B cell (primary cell): ENCODE measurements around the gene PHF21A. TPM values are rescaled to one million over a fixed set of nuclear protein-coding genes. Genes with fewer than 3 reads are reported as not detected.
A peak's percentile ranks its signal among the peaks of the same experiment; 100 is the strongest.

Experiments
- ATAC-seq: fragments of 200-7000 bp; cut with Tn5 transposase; one replicate; pipeline ENCODE4 v1.10.0; 2021; ENCODE audit warnings: low read depth, mild to moderate bottlenecking, moderate number of reproducible peaks, moderate library complexity
- CTCF ChIA-PET: fragments of 350-600 bp; sonication (Branson Sonifier 250); formaldehyde crosslinking; loops from one replicate; lab custom pipeline; 2021; ENCODE audit warnings: antibody characterized with exemption, inconsistent platforms; lab: Charles Lee
- POLR2A ChIA-PET: fragments of 350-600 bp; sonication (Branson Sonifier 250); formaldehyde crosslinking; loops from one replicate; lab custom pipeline; 2021; ENCODE audit warnings: antibody characterized with exemption; lab: Charles Lee
- DNase-seq: peaks from one replicate; pipeline ENCODE4 v3.0.0; 2013
- H2AFZ ChIP-seq: 2 replicates; pipeline ENCODE4 v1.6.1; 2012; ENCODE audit warnings: mild to moderate bottlenecking, low read depth, low read length; ENCODE audit not compliant: insufficient read depth, poor library complexity, severe bottlenecking
- H3K27ac ChIP-seq, 2 donors: 1 replicate in 1 of 2; 2 replicates in 1 of 2; pipeline ENCODE4 v1.5.1; 2012 to 2013; ENCODE audit warnings: low read length in 2 of 2, mild to moderate bottlenecking in 2 of 2, moderate library complexity in 1 of 2
- H3K27me3 ChIP-seq, 4 experiments: fragments of 200-600 bp in 1 of 4; sonication (generic) in 1 of 4; replicated peaks in 1 of 4; 1 replicate in 2 of 4; 2 replicates in 2 of 4; pipeline versions ENCODE4 v1.6.1 to v1.7.0; 2013 to 2016; ENCODE audit warnings: low read length in 3 of 4, mild to moderate bottlenecking in 2 of 4, mixed read lengths in 1 of 4, moderate library complexity in 1 of 4; ENCODE audit not compliant: insufficient read depth in 4 of 4, control insufficient read depth in 3 of 4; ENCODE audit errors: control extremely low read depth in 1 of 4
- H3K36me3 ChIP-seq, 2 experiments: replicated peaks in 1 of 2; 1 replicate in 1 of 2; 2 replicates in 1 of 2; pipeline versions ENCODE4 v1.6.1 to v1.7.1; 2013; ENCODE audit warnings: low read length in 1 of 2; ENCODE audit not compliant: insufficient read depth in 2 of 2, control insufficient read depth in 1 of 2; ENCODE audit errors: control extremely low read depth in 1 of 2, extremely low read depth in 1 of 2
- H3K4me1 ChIP-seq, 2 donors: fragments of 200-600 bp in 1 of 2; sonication (generic) in 1 of 2; 1 replicate in 1 of 2; 2 replicates in 1 of 2; pipeline versions ENCODE4 v1.5.1 to v1.6.1; 2013 to 2017; ENCODE audit warnings: low read length in 2 of 2; ENCODE audit not compliant: control insufficient read depth in 2 of 2, insufficient read depth in 2 of 2
- H3K4me2 ChIP-seq: replicated peaks from 2 replicates; pipeline ENCODE3; 2012; ENCODE audit warnings: mild to moderate bottlenecking, low read depth, low read length; ENCODE audit not compliant: poor library complexity, severe bottlenecking
- H3K4me3 ChIP-seq, 5 experiments: fragments of 200-600 bp in 1 of 5; sonication (generic) in 1 of 5; 1 replicate in 3 of 5; 2 replicates in 2 of 5; pipeline versions ENCODE4 v1.5.1 to v1.7.0; 2011 to 2016; ENCODE audit warnings: low read length in 4 of 5, mild to moderate bottlenecking in 4 of 5, low read depth in 2 of 5, control low read depth in 1 of 5, moderate library complexity in 1 of 5; ENCODE audit not compliant: insufficient read depth in 1 of 5; ENCODE audit errors: control extremely low read depth in 1 of 5, extremely low read depth in 1 of 5
- H3K79me2 ChIP-seq: fragments of 200-600 bp; sonication (generic); one replicate; pipeline ENCODE4 v1.6.0; 2016; ENCODE audit warnings: low read length; ENCODE audit not compliant: control insufficient read depth, insufficient read depth
- H3K9ac ChIP-seq: fragments of 200-600 bp; sonication (generic); 2 replicates; pipeline ENCODE4 v1.6.1; 2017; ENCODE audit warnings: mild to moderate bottlenecking, low read length, moderate library complexity
- H3K9me3 ChIP-seq, 3 donors: one replicate each; pipeline versions ENCODE4 v1.6.1 to v1.7.1; 2013; ENCODE audit warnings: low read length in 2 of 3; ENCODE audit not compliant: control insufficient read depth in 2 of 3, insufficient read depth in 1 of 3; ENCODE audit errors: control extremely low read depth in 1 of 3
- H4K20me1 ChIP-seq: 2 replicates; pipeline ENCODE4 v1.6.0; 2012; ENCODE audit warnings: mild to moderate bottlenecking, low read length; ENCODE audit not compliant: insufficient read depth, control insufficient read depth, poor library complexity, severe bottlenecking
- H3K27ac Mint-ChIP-seq: one replicate; pipeline ENCODE4 v1.8.0; 2021; ENCODE audit warnings: mixed read lengths
- H3K27me3 Mint-ChIP-seq: one replicate; pipeline ENCODE4 v1.8.0; 2021; ENCODE audit warnings: mixed read lengths
- H3K4me1 Mint-ChIP-seq: one replicate; pipeline ENCODE4 v1.8.0; 2021; ENCODE audit warnings: mixed read lengths
- H3K4me3 Mint-ChIP-seq: one replicate; pipeline ENCODE4 v1.8.0; 2021; ENCODE audit warnings: mixed read lengths
- H3K9me3 Mint-ChIP-seq: one replicate; pipeline ENCODE4 v1.8.0; 2022; ENCODE audit warnings: mixed read lengths; ENCODE audit not compliant: insufficient read depth
- EZH2 ChIP-seq: IDR thresholded peaks from 2 replicates; pipeline ENCODE4 v1.6.1; 2012; ENCODE audit warnings: borderline replicate concordance, low read depth, mild to moderate bottlenecking, moderate library complexity, low read length; ENCODE audit not compliant: insufficient read depth, poor library complexity, severe bottlenecking
- WGBS: methylation state at CpG from one replicate; pipeline ENCODE4 v1.1.5; 2013; ENCODE audit warnings: missing lambda C conversion rate; ENCODE audit not compliant: insufficient coverage; 5-methylcytosine and 5-hydroxymethylcytosine counted together
- intact Hi-C: fragments of 100-400 bp; cut with micrococcal nuclease; formaldehyde crosslinking; loops from one replicate; pipeline ENCODE4 v1.10.0; 2022
- polyA minus RNA-seq: library from RNA; depleted of rRNA, polyadenylated mRNA; stranded (reverse); fragments of >200 nt; gene quantifications from 2 replicates; pipeline ENCODE4 v1.2.3, GENCODE V29; 2012
- polyA plus RNA-seq: library from polyadenylated mRNA; depleted of rRNA; stranded (reverse); fragments of >200 nt; gene quantifications from 2 replicates; pipeline ENCODE4 v1.2.3, GENCODE V29; 2012
- total RNA-seq, 2 donors: library from RNA; stranded (reverse); fragments of 120-200 nt in 1 of 2; gene quantifications; 1 replicate in 1 of 2; 2 replicates in 1 of 2; pipeline versions ENCODE4 v1.2.3 to v1.2.4, GENCODE V29; 2013 to 2022
- TF ChIP-seq, protein P1 (sequence below): fragments of 200-600 bp; IDR thresholded peaks from one replicate; pipeline ENCODE4 v1.8.0; 2022; ENCODE audit warnings: antibody characterized with exemption, mild to moderate bottlenecking

PHF21A gene
- total RNA-seq (96.4 and 103 TPM in 2 replicates), polyA plus RNA-seq (41.9 and 75.6 TPM in 2 replicates), polyA minus RNA-seq (19.0 and 34.2 TPM in 2 replicates)
- total RNA-seq (2013) = 30.2 TPM

DNA sequence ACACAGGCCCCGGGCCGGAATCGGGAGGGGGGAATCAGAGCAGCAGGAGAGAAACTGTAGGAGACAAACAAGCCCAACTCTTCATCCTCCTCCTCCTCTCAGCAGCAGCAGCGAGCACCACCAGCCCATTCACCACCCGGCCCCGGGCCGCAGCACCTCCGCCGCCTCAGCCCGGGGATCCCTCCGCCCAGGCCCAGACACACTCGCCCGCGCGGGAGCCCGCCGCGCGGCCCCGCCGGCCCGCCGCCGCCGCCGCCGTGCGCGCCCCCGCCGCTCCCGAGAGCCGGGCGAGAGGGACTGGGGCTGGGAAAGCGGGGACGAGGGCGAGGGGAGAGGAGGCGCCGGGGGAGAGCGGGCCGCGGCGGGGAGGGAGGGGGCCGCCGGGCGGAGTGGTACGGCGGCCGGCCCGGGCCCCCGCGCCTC, at the start of gene PHF21A:
Gene PHF21A, minus strand, starts transcription at position 154 of the 423 bp plus-strand sequence. CDS start 37,235 bp downstream, outside the sequence.
- Histone ChIP-seq H4K20me1 (no peaks in the 10 kb centered on the region), H3K4me2 (peak within 1 kb of the TSS; percentile 98), H3K79me2 (peaks cover 39% of the 10 kb centered on the region), H3K4me3 (peak within 1 kb of the TSS; percentile 58 to 89 (median 82)), H3K27me3 (no peaks in the 10 kb centered on the region), H3K27ac (peak within 1 kb of the TSS; percentile 69 to 82), H3K36me3 (no peaks in the 10 kb centered on the region), H3K9ac (peak within 1 kb of the TSS; percentile 81), H3K9me3 (no peaks in the 10 kb centered on the region), H2AFZ (peak within 1 kb of the TSS; percentile 89), H3K4me1 (peaks cover 21 to 25% of the 10 kb centered on the region in 2 donors)
- TF ChIP-seq, protein P1, sequence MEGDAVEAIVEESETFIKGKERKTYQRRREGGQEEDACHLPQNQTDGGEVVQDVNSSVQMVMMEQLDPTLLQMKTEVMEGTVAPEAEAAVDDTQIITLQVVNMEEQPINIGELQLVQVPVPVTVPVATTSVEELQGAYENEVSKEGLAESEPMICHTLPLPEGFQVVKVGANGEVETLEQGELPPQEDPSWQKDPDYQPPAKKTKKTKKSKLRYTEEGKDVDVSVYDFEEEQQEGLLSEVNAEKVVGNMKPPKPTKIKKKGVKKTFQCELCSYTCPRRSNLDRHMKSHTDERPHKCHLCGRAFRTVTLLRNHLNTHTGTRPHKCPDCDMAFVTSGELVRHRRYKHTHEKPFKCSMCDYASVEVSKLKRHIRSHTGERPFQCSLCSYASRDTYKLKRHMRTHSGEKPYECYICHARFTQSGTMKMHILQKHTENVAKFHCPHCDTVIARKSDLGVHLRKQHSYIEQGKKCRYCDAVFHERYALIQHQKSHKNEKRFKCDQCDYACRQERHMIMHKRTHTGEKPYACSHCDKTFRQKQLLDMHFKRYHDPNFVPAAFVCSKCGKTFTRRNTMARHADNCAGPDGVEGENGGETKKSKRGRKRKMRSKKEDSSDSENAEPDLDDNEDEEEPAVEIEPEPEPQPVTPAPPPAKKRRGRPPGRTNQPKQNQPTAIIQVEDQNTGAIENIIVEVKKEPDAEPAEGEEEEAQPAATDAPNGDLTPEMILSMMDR = no peak
- no peak for TF ChIP-seq EZH2
- H3K4me1 Mint-ChIP-seq = peaks cover 33% of the 10 kb centered on the region
- ChIA-PET POLR2A (interaction anchor here (0.7 to 0.8 kb wide), 3 partner anchors 227 to 490 kb away, joined by 3 to 7 read pairs (median 4); no protein-coding TSS in a partner anchor), CTCF (interaction anchor here (0.6 to 1.4 kb wide), 2 partner anchors 17 to 122 kb away, joined by 3 to 4 read pairs; no protein-coding TSS in a partner anchor)
- ATAC-seq (peak; percentile 64), DNase-seq (peak; percentile 93)
- H3K27me3 Mint-ChIP-seq = no peaks in the 10 kb centered on the region
- WGBS = under 1% methylated on average over 34 of the region's 52 CpGs
- H3K27ac Mint-ChIP-seq = peak within 1 kb of the TSS; percentile 97
- peak within 1 kb of the TSS; percentile 93 for H3K4me3 Mint-ChIP-seq
- intact Hi-C loops = loop anchor here (1.0 to 5.0 kb wide), 6 partner anchors 8 to 496 kb away; partner anchors contain the start of genes ATG13, CRY2, HARBI1 and PEX16
- no peaks in the 10 kb centered on the region for H3K9me3 Mint-ChIP-seq

DNA sequence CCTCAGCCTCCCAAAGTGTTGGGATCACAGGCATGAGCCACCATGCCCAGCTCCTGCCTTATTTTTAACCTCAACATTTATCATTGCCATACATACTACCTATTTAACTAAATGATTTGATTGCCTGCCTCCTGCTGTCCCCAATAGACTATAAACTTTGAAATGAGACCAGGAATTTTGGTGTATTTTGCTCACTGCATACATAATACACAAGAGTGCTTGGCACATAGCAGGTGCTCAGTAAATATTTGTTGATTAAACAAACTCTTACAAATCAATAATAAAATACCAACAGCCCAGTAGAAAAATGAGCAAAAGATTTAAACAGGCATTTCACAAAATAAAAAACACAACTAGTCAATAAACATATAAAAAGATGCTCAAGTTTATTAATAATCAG, 49.5 kb upstream of the PHF21A start:
- intact Hi-C loops = no loop called here
- no peak overlapping the region for H3K27ac Mint-ChIP-seq

More for the DNA sequence above, 49.5 kb upstream of the PHF21A start:
- no peak overlapping the region for H3K27ac ChIP-seq
- no peaks in the 10 kb centered on the region for H4K20me1 ChIP-seq
- CTCF ChIA-PET = no interaction called here
- no peaks in the 10 kb centered on the region for H3K9me3 ChIP-seq
- no peak for TF ChIP-seq EZH2
- TF ChIP-seq, protein P1 = no peak
- Mint-ChIP-seq H3K4me3 (no peak overlapping the region), H3K4me1 (no peaks in the 10 kb centered on the region), H3K27me3 (peaks cover 38% of the 10 kb centered on the region), H3K9me3 (no peaks in the 10 kb centered on the region)
- H3K79me2 ChIP-seq = no peaks in the 10 kb centered on the region
- ATAC-seq (no peak), DNase-seq (no peak)
- H3K36me3 ChIP-seq = no peaks in the 10 kb centered on the region
- no peak overlapping the region for H3K4me2 ChIP-seq
- peaks cover 0 to 14% (median 3%) of the 10 kb centered on the region in 4 experiments for H3K27me3 ChIP-seq
- POLR2A ChIA-PET = no interaction called here
- no peak overlapping the region for H3K4me3 ChIP-seq
- H3K9ac ChIP-seq = no peak overlapping the region
- no peaks in the 10 kb centered on the region for H3K4me1 ChIP-seq
- no peak overlapping the region for H2AFZ ChIP-seq
